GM12874 (cell line): ENCODE results near the gene TLK1.

Experiments used
- TF ChIP-seq, protein P1 (sequence below): IDR thresholded peaks from 2 replicates; pipeline ENCODE4 v1.5.1; 2011; ENCODE audit warnings: low read depth, mild to moderate bottlenecking, control low read depth, low read length, moderate library complexity; ENCODE audit not compliant: insufficient read depth

TLK1 gene

DNA sequence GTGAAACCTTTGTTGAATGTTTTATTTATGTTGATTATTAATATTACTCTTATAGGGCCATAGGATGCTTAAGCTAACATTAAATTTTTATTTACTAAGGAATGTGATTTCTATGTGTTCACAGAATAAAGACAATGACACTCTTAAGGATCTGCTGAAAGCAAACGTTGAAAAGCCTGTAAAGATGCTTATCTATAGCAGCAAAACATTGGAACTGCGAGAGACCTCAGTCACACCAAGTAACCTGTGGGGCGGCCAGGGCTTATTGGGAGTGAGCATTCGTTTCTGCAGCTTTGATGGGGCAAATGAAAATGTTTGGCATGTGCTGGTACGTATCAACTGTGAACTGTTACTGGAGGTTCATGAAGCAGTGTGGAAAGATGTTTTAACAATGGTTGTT, 211.3 kb downstream of the TLK1 start:
- TF ChIP-seq, protein P1, sequence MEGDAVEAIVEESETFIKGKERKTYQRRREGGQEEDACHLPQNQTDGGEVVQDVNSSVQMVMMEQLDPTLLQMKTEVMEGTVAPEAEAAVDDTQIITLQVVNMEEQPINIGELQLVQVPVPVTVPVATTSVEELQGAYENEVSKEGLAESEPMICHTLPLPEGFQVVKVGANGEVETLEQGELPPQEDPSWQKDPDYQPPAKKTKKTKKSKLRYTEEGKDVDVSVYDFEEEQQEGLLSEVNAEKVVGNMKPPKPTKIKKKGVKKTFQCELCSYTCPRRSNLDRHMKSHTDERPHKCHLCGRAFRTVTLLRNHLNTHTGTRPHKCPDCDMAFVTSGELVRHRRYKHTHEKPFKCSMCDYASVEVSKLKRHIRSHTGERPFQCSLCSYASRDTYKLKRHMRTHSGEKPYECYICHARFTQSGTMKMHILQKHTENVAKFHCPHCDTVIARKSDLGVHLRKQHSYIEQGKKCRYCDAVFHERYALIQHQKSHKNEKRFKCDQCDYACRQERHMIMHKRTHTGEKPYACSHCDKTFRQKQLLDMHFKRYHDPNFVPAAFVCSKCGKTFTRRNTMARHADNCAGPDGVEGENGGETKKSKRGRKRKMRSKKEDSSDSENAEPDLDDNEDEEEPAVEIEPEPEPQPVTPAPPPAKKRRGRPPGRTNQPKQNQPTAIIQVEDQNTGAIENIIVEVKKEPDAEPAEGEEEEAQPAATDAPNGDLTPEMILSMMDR = no peak

DNA sequence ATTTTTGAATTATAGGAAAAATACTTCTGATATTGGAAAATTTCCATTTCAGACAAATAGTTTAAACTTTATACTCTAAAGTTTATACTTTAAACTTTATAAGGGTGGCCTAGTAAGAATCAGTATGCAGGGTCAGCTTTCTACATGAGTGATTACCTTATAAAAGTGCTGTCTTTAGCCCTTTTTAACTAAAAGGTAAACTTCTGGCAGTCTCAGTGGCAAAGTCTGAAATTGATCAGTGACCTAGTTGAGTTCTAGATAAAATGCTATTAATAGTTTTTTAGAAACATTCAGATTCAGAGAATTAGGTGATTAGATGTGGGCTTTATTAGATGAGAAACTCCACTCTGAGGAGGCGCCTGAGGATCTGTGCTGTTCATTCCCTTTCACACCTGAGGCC, 216.1 kb downstream of the TLK1 start:
- TF ChIP-seq, protein P1 = no peak

DNA sequence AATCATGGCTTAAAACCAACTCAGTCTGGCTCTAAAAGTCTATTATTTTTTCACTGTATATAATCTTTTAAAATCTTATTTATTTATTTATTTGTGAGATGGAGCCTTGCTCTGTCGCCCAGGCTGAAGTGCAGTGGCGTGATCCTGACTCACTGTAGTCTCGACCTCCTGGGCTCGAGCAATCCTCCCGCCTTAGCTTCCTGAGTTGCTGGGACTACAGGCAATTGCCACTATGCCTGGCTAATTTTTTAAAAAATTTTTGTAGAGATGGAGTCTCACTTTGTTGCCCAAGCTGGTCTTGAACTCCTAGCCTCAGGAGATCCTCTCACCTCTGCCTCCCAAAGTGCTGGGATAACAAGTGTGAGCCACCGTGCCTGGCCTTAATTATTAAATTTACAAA, 217.1 kb downstream of the TLK1 start:
- TF ChIP-seq, protein P1 = no peak

DNA sequence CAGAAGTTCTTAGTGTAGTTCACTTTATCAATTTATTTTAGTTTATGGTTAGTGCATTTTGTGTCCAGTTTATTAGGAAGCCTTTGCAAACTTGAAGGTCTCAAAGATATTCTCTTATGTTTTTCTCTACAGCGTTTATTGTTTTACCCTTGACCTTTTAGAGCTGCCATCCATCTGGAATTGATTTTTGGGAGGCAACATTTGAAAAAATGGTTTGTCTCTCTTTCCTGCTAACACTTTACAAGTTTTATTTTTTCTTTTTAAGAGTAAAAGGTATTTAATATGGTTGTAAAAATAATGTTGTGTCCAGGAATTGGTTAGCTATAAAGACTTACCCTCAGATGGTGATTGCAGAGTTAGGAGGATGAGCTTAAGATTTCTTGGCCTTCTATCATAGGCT, 217.7 kb downstream of the TLK1 start:
- TF ChIP-seq, protein P1 = no peak

DNA sequence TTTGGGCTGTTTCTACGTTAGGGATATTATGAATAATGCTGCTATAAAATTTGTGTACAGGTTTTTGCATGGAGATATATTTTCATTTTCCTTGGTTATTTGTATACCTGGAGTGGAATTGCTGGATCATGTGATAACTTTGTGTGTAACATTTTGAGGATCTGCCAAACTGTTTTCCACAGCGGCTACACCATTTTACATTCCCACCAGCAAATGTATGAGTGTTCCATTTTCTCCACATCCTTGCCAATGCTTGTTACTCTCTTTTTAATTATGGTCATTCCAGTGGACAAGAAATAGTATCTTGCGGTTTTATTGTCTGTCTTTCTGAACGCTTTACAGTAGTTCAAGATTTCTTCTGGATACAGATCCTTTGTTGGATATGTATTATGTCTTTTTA, 218.1 kb downstream of the TLK1 start:
- TF ChIP-seq, protein P1 = no peak
